ENCODE measurements around the gene MSANTD4. TPM values are rescaled to one million over a fixed set of nuclear protein-coding genes. Genes with fewer than 3 reads are reported as not detected.
"Not testable (repeated sequence)": the region's sequence is repeated elsewhere in the genome, so short reads cannot be mapped to it uniquely, and the experiment has no call there.

The MSANTD4 gene
- total and polyA plus RNA-seq, 2 donors from 2014 or later: 10.0 to 18.0 TPM

GRCh38 chr11:106061954-106062949, 40.2 kb upstream of the MSANTD4 start:
- no peaks in the 10 kb centered on the region for H3K9me3 ChIP-seq (ENCODE audit: control insufficient read depth in 2 of 3, insufficient read depth in 1 of 3, low read length in 3 of 3)
- no peak overlapping the region for H3K4me3 ChIP-seq (ENCODE audit: low read length in 3 of 3)
- intact Hi-C loops (cut with DNase I): no loop called here
- DNase-seq (no peak), FAIRE-seq (no peak)
- no peak overlapping the region for H3K9ac ChIP-seq (ENCODE audit: low read length in 3 of 3)
- no peaks in the 10 kb centered on the region for H3K4me1 ChIP-seq (ENCODE audit: control insufficient read depth in 2 of 3, insufficient read depth in 2 of 3, low read depth in 1 of 3, low read length in 3 of 3)
- H3K27me3 ChIP-seq (ENCODE audit: control insufficient read depth, insufficient read depth, low read length): no peaks in the 10 kb centered on the region
- no peaks in the 10 kb centered on the region for H3K36me3 ChIP-seq (ENCODE audit: control insufficient read depth in 2 of 3, insufficient read depth in 3 of 3, low read length in 3 of 3)
- TF ChIP-seq CTCF (IDR thresholded peaks at IDR 0.05; ENCODE audit: borderline replicate concordance, extremely low read depth, insufficient read depth): no peak
- no peak overlapping the region for H3K27ac ChIP-seq (ENCODE audit: low read depth in 2 of 2, low read length in 2 of 2)

GRCh38 chr11:106061249-106061784, 39.3 kb upstream of the MSANTD4 start:
- Histone ChIP-seq H3K36me3 (ENCODE audit: control insufficient read depth in 2 of 3, insufficient read depth in 3 of 3, low read length in 3 of 3) (no peaks in the 10 kb centered on the region), H3K4me3 (ENCODE audit: low read length in 3 of 3) (no peak overlapping the region), H3K27me3 (ENCODE audit: control insufficient read depth, insufficient read depth, low read length) (no peaks in the 10 kb centered on the region), H3K9ac (ENCODE audit: low read length in 3 of 3) (no peak overlapping the region), H3K4me1 (ENCODE audit: control insufficient read depth in 2 of 3, insufficient read depth in 2 of 3, low read depth in 1 of 3, low read length in 3 of 3) (no peaks in the 10 kb centered on the region), H3K27ac (ENCODE audit: low read depth in 2 of 2, low read length in 2 of 2) (no peak overlapping the region), H3K9me3 (ENCODE audit: control insufficient read depth in 2 of 3, insufficient read depth in 1 of 3, low read length in 3 of 3) (no peaks in the 10 kb centered on the region)
- FAIRE-seq: no peak
- intact Hi-C loops (cut with DNase I): no loop called here
- no peak for TF ChIP-seq CTCF (IDR thresholded peaks at IDR 0.05; ENCODE audit: borderline replicate concordance, extremely low read depth, insufficient read depth)
- no peak for DNase-seq

- FAIRE-seq (no peak), DNase-seq (no peak)
- no peaks in the 10 kb centered on the region for H3K4me1 ChIP-seq (ENCODE audit: control insufficient read depth in 2 of 3, insufficient read depth in 2 of 3, low read depth in 1 of 3, low read length in 3 of 3)
- H3K27me3 ChIP-seq (ENCODE audit: control insufficient read depth, insufficient read depth, low read length): no peaks in the 10 kb centered on the region
- H3K27ac ChIP-seq (ENCODE audit: low read depth in 2 of 2, low read length in 2 of 2): no peak overlapping the region
- no peak overlapping the region for H3K9ac ChIP-seq (ENCODE audit: low read length in 3 of 3)
- H3K4me3 ChIP-seq (ENCODE audit: low read length in 3 of 3): no peak overlapping the region
- TF ChIP-seq CTCF (IDR thresholded peaks at IDR 0.05; ENCODE audit: borderline replicate concordance, extremely low read depth, insufficient read depth): no peak
- intact Hi-C loops (cut with DNase I): no loop called here
- H3K36me3 ChIP-seq (ENCODE audit: control insufficient read depth in 2 of 3, insufficient read depth in 3 of 3, low read length in 3 of 3): no peaks in the 10 kb centered on the region
- H3K9me3 ChIP-seq (ENCODE audit: control insufficient read depth in 2 of 3, insufficient read depth in 1 of 3, low read length in 3 of 3): no peaks in the 10 kb centered on the region
Measured at GRCh38 chr11:106059617-106060016, 37.6 kb upstream of the MSANTD4 start.

- H3K9ac ChIP-seq (ENCODE audit: low read length in 3 of 3); FAIRE-seq; H3K27ac ChIP-seq (ENCODE audit: low read depth in 2 of 2, low read length in 2 of 2); H3K4me1 ChIP-seq (ENCODE audit: control insufficient read depth in 2 of 3, insufficient read depth in 2 of 3, low read depth in 1 of 3, low read length in 3 of 3); H3K27me3 ChIP-seq (ENCODE audit: control insufficient read depth, insufficient read depth, low read length); H3K36me3 ChIP-seq (ENCODE audit: control insufficient read depth in 2 of 3, insufficient read depth in 3 of 3, low read length in 3 of 3); H3K4me3 ChIP-seq (ENCODE audit: low read length in 3 of 3); H3K9me3 ChIP-seq (ENCODE audit: control insufficient read depth in 2 of 3, insufficient read depth in 1 of 3, low read length in 3 of 3); intact Hi-C loops (cut with DNase I); DNase-seq: not testable (repeated sequence)
Measured at GRCh38 chr11:106058377-106058776, 36.3 kb upstream of the MSANTD4 start.
